Measurements from ENCODE around the gene F2R.

DNA sequence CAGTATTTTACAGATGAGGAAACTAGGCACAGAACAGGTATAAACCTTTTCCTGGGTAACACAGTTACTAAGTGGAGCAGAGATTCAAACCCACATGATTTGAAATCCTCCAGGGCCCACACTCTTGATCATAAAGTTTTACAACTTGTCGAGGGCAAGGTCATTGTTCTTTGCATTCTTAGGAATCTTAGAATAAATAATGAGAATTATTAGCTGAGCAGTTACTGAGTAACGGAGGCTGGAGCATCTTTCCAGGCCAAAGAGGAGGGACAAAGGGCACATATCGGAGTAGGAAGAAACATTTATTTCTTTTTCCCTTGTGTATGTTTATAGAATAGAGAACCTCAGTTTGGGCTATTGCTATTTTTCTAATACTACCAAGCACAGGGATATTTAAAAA, 27.1 kb upstream of the F2R start:
- no peak for TF ChIP-seq CTCF (IDR thresholded peaks at IDR 0.05)
- no peak for TF ChIP-seq POLR2A (IDR thresholded peaks at IDR 0.05)
